Measurements from ENCODE around the gene AUTS2.

GRCh38 chr7:70415179-70415972, 817.1 kb downstream of the AUTS2 start:
- TF ChIP-seq, protein P1, sequence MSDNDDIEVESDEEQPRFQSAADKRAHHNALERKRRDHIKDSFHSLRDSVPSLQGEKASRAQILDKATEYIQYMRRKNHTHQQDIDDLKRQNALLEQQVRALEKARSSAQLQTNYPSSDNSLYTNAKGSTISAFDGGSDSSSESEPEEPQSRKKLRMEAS (IDR thresholded peaks at IDR 0.05), result no peak
- TF ChIP-seq CTCF (IDR thresholded peaks at IDR 0.05; ENCODE audit: low read depth, low read length, missing input control) (no peak), SP1 (IDR thresholded peaks at IDR 0.05) (no peak), TAF1 (conservative IDR thresholded peaks at IDR 0.05) (no peak), ZBTB33 (IDR thresholded peaks at IDR 0.05) (no peak)
